ENCODE measurements around the gene SLC18B1.

Gene SLC18B1

DNA sequence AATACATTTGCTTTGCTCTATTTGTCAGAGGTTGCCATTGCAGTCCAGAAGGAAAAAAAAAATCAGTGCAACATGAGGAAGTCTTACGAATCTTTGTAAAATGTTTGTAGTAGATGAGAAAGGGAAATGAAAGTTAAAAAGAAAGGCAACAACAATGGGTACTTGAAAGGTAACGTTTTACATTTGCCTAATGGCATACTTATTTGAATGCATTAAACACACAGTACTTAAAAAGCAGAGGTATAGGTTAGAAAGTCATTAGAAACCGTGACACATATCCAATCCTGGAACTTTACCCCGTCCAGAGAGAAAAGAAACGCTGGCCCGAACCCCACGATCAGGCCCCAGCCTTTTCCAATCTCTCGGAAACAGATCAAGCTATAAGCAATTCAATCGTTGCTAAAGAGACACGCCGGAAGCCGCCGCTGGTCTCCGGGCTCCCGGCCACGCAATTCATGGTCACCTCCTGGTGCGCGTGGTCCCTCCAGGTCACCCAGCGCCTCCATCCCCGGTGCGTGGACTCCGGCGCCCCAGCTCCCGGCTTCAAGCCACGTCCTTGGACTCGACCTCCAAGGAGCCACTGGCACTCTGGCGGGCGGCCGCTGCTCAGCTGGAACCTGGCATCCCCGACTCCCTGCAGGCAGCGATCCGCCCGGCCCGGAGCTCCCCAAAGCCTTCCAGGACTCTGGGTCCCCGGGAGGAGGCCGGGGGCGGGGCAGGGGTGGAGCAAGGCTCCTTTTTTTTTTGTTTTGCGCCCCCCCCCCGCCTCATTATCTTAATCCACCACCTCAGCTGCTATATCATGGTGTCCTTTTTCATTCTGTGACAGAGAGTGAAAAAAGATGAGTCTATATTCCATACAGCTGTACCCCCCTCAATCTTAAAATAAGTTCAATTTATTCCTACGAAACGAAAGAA, at the start of gene SLC18B1:
Gene SLC18B1, minus strand, starts transcription at position 687 of the 918 bp plus-strand sequence. Its CDS starts 181 bp downstream, at position 506.
- DNase-seq = peak; percentile 70 to 78

- DNase-seq = no peak
Observed at GRCh38 chr6:132843316-132844035, 45.0 kb upstream of the SLC18B1 start.

- no peak for DNase-seq
Observed at GRCh38 chr6:132841966-132842365, 43.5 kb upstream of the SLC18B1 start.

DNA sequence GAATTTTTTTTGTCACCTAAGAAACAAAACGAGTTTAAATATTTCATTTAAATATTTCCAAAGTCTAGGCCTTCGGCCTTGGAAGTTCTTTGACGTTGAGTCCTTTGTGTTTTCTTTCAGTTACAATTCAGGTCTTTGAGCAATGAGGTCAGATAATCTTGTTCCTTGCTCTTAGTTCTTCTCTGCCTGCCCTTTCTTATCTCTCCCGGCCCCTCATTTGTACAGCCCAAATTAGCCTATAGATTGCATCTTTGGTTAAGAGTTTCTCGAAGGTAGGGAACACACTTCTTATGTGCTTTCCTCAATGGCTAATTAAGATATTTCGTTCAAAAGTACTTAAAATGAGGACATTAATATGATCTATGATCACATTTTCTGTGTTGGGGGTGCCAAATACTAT, 34.5 kb upstream of the SLC18B1 start:
- no peak for DNase-seq

DNA sequence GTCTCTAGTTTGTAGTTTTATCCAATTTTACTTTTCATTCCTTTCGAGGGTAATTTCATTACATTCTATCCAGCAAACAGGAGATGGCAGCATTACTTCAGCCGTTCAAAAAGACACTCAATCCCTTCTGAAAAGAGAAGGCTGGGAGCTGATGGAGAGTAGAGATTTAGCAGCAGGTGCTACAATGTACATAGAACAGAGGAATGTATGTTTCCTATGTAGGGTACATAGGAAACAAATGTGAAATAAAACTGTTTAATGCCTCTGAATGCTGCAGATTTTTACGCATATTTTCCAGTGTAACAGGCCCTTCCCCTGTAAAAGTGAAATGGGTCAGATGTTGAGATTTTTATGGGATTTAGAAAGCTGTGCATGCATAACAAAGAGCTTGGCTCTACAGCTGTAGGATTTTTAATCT, 31.9 kb upstream of the SLC18B1 start:
- DNase-seq = peak; percentile 47 to 80

DNA sequence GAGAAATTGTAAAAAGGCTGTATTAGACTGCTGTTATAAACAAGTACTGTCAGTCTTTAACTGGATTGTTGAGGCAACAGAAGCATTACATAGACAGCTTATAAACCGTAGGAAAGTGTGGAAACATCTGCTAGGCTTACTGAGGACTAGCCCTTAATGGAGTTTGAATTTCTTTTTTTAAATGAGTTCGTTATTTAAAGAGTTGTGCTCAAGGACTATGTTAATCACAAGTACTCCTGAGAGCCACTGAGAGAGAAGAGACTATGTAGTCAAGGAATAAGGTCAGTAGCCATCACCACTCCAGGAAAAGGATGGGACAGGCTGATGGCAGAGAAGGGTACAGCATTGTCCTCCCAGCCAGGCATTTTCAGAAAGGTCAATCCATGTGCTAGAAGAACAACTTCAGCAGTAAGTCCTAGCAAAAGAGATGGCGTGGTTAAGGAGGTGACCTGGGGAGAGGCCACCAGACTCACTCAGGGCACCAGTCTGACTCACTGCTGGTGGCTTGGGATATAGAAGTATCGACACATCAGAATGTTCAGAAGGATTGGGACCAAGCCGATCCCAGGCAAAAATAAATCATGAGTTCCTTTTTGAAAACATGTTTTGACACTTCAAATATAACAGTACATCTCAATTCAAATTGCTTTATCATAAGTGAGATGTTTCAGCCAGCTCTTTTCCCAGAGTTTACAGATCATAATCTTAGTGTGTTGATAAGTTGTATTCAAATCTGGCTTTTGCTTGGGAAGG, 22.4 kb upstream of the SLC18B1 start:
- DNase-seq = peak in 1 of 2 experiments; percentile 45

DNA sequence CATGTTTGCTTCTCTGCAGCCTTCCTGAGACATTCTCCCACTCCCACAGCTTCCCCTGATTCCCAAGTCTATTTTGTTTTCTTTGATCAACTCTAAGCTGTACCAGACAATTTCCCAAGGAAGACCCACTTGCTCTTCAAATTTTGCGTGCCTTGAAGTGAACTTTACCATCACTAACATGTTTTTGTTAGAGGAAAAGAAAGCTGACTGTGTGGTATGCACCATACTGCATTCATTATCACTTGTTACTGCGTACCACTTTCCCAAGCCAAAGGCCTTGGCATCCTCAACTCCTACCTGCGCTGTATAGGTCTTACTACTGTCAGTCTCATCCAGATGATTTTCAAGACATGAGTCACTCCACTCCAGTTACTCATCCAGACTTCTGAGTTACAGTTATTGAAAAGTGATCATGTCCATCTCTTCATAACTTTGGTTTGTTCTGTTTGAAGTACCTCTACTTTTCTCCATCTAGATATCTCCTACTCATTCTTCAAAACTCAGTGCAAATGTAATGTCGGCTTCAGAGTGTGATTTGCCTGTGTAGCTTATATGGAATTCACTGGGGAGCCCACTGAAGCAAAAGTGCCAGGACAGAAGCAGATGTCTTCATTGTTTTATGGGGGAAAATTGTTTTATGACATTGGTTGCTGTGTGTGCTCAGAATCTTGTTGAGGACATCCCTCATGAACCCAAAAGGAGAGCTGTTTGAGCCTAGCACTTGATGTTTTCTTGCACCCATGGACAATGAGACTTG, 21.1 kb upstream of the SLC18B1 start:
- DNase-seq = peak in 1 of 2 experiments; percentile 14

- DNase-seq = peak in 1 of 2 experiments; percentile 17
Observed at GRCh38 chr6:132818404-132819359, 20.2 kb upstream of the SLC18B1 start.

- DNase-seq = no peak
Observed at GRCh38 chr6:132817554-132818403, 19.3 kb upstream of the SLC18B1 start.

DNA sequence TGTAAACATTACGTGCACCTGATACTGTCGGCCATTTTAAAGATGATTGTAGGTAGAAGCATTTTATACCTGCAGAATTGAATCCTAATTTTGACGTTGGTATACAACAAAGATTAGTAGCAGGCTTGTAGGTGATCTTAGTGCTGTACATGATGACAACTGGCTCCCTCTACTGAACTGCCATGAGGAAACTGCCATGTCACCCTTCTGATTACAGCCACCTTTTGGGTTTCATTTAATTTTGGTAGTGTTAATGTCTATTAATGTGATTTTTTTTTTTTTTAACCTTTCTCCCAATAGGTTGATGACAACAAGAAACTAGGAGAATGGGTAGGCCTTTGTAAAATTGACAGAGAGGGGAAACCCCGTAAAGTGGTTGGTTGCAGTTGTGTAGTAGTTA, 18.2 kb upstream of the SLC18B1 start:
- DNase-seq = no peak

GRCh38 chr6:132814716-132815570, 16.5 kb upstream of the SLC18B1 start:
- peak in 1 of 2 experiments; percentile 31 for DNase-seq

DNA sequence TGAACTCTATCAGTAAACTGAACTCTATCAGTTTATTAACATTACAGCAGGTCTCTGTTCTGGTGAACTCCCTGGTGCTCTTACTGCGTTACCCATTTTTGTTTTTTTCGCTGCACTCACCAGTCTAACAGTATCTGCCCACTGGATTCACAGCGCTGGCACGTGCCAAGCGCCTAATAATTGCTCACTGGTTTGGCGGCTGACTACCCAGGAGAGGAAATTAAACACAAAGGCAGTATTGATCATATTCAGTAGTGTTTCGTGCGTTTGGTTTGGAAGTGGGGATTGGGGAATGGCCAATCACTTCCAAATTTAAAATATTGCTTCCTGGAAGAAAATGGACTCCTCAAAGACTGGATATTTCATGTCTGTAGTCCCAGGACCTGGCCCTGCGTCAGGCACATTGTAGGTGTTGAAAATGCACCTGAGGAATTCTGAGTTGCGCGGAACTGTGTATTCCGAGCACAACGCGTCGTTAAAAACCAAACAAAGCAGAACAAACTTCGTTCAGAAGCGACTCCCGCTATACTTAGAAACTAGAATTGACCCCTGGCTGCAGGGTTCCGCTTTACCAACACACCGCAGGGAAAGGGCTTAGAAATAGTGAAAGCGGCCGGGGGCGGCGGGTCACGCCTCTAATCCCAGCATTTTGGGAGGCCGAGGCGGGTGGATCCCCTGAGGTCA, 14.9 kb upstream of the SLC18B1 start:
- DNase-seq = peak; percentile 28 to 57

DNA sequence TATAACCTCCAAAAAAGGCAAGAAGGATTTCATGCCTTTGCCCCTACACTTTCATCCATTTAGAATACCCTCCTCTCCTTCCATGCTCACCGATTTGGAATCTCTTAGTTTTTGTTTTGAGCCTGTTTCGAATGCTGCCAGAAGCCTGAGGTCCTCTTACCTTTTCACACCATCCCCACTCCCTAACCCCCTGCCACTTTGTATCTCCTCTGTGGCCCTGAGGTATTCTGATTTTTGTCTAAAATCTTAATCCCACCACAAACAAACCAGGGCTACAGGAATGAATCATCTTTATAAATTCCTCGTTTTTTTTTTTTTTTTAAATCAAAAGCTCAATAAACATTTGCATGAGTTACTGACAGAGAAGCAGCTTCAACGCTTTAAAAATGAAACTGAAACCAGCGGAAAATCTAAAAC, 14.3 kb upstream of the SLC18B1 start:
- DNase-seq = no peak

- DNase-seq = peak in 1 of 2 experiments; percentile 16
Observed at GRCh38 chr6:132812255-132812732, 13.9 kb upstream of the SLC18B1 start.

DNA sequence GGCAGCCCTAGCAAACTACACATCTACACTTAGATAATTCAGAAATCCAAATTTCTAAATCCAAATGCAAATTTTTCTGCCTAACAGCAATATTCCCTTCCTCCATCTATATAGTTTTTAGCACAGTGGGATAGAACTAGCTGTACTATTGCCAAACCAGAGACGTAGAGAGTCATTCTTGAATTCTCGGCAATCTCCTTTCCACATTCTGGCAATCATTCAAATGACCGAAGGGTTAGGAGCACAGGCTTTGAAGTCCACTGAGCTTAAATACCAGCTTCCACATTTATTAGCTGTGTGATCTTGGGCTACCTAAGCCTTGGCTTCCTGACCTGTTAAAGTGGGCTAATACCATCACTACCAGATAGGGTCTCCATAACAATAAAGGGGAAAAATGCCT, 12.8 kb upstream of the SLC18B1 start:
- DNase-seq = no peak

DNA sequence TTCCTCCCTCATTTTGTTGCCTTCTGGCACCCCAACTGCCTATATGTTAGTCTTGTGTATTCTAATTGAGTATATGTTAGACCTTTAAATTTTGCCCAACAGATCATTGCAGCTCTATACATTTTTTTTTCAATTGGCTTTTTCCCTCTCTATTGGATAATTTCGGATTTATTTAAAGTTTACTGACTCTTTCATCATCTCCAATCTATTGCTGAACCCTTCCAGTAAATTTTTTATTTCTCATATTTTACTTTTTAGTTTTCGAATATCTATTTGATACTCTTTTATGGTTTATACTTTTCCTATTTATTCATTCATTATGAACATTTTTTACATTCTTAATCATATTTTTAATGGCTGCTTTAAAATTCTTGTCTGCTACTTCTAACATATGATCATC, 7.1 kb upstream of the SLC18B1 start:
- DNase-seq = no peak

DNA sequence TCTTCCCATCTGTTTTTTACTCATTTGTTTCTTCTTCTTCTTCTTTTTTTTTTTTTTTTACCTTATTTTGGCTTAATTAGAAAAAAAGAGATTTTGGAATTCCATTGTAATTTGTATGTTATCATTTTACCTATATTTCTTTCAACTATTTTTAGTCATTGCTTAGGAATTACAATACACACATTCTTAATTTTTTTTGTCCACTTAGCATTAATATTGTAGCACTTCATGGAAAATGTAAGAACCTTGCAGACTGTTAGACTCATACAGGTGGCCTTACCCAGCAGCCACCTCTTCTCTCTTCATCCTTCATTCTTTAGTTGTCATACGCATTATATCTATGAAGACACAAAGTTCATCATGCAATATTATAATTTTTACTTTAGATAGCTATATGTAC, 5.8 kb upstream of the SLC18B1 start:
- DNase-seq = no peak

DNA sequence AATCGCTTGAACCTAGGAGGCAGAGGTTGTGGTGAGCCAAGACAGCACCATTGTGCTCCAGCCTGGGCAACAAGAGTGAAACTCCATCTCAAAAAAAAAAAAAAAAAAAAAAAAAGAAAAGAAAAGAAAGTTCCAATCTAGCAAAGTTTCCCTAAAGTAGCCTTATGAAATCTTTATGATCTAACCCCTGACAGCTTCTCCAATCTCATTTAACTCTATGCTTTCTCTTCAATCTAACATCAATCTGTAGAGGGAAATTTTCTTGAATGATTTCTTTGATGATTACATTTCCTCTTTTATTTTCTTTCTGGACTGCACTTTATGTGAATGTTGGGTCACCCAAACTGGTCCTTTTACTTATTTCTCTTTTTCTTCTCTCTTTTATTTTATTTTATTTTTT, 2.2 kb upstream of the SLC18B1 start:
- no peak for DNase-seq

All from NCI-H524 (cell line).